OCI-LY1 (cell line): Measurements from ENCODE around the gene CC2D2A.

ENCODE experiments used
- H2AFZ ChIP-seq: fragments of 200-600 bp; sonication (generic), shearing (Covaris generic); 2 replicates; pipeline ENCODE4 v1.6.0; 2014; ENCODE audit warnings: antibody characterized with exemption, mild to moderate bottlenecking, low read length
- H3F3A ChIP-seq: fragments of 200-600 bp; sonication (generic), shearing (Covaris generic); 2 replicates; pipeline ENCODE4 v1.6.0; 2014; ENCODE audit warnings: mild to moderate bottlenecking, antibody characterized with exemption, low read length, moderate library complexity; ENCODE audit not compliant: insufficient read depth
- H3K27ac ChIP-seq: fragments of 200-600 bp; sonication (generic); 2 replicates; pipeline ENCODE4 v1.5.1; 2014; ENCODE audit warnings: low read length, mixed run types, mild to moderate bottlenecking, low read depth; ENCODE audit not compliant: poor library complexity, severe bottlenecking
- H3K27me3 ChIP-seq: fragments of 200-600 bp; sonication (generic); 2 replicates; pipeline ENCODE4 v1.6.0; 2014; ENCODE audit warnings: antibody characterized with exemption, mild to moderate bottlenecking, low read length, moderate library complexity; ENCODE audit not compliant: insufficient read depth
- H3K36me3 ChIP-seq: fragments of 200-600 bp; sonication (generic); 2 replicates; pipeline ENCODE4 v1.6.1; 2014; ENCODE audit warnings: mild to moderate bottlenecking, antibody characterized with exemption, low read length, moderate library complexity, mixed read lengths; ENCODE audit not compliant: insufficient read depth
- H3K4me1 ChIP-seq: fragments of 200-600 bp; sonication (generic); 2 replicates; pipeline ENCODE4 v1.5.1; 2014; ENCODE audit warnings: mild to moderate bottlenecking, low read length, moderate library complexity; ENCODE audit not compliant: insufficient read depth, severe bottlenecking
- H3K4me2 ChIP-seq: fragments of 200-600 bp; sonication (generic), shearing (Covaris generic); 2 replicates; pipeline ENCODE4 v1.6.1; 2014; ENCODE audit warnings: low read length
- H3K4me3 ChIP-seq: fragments of 200-600 bp; sonication (generic); 2 replicates; pipeline ENCODE4 v1.5.1; 2014; ENCODE audit warnings: low read length, low read depth, mild to moderate bottlenecking, mixed read lengths; ENCODE audit not compliant: poor library complexity, severe bottlenecking
- H3K79me2 ChIP-seq: fragments of 200-600 bp; shearing (Covaris generic); 2 replicates; pipeline ENCODE4 v1.6.1; 2016; ENCODE audit warnings: mixed run types, low read length, mixed read lengths; ENCODE audit not compliant: insufficient read depth
- H3K9ac ChIP-seq: fragments of 200-600 bp; sonication (generic), shearing (Covaris generic); 2 replicates; pipeline ENCODE4 v1.6.1; 2014; ENCODE audit warnings: mild to moderate bottlenecking, low read length, mixed read lengths
- H3K9me2 ChIP-seq: fragments of 200-600 bp; sonication (generic), shearing (Covaris generic); 2 replicates; pipeline ENCODE4 v1.6.1; 2014; ENCODE audit warnings: low read depth, mild to moderate bottlenecking, low read length, mixed read lengths
- H3K9me3 ChIP-seq: fragments of 200-600 bp; shearing (Covaris generic); 2 replicates; pipeline ENCODE4 v1.6.1; 2014; ENCODE audit warnings: low read length, mixed read lengths
- H4K20me1 ChIP-seq: fragments of 200-600 bp; sonication (generic), shearing (Covaris generic); 2 replicates; pipeline ENCODE4 v1.6.0; 2016; ENCODE audit warnings: mild to moderate bottlenecking, low read length; ENCODE audit not compliant: insufficient read depth
- CTCF ChIP-seq: fragments of 200-600 bp; sonication (generic), shearing (Covaris generic); IDR thresholded peaks from 2 replicates; pipeline ENCODE4 v1.5.1; 2017; ENCODE audit warnings: mild to moderate bottlenecking, antibody characterized with exemption, low read length, moderate library complexity, mixed read lengths
- EZH2 ChIP-seq: fragments of 200-600 bp; sonication (generic), shearing (Covaris generic); IDR thresholded peaks from 2 replicates; pipeline ENCODE4 v1.8.0; 2017; ENCODE audit warnings: borderline replicate concordance, mixed run types, mild to moderate bottlenecking, antibody characterized with exemption, low read length, moderate library complexity, mixed read lengths

CC2D2A gene

GRCh38 chr4:15507679-15508078 lies 38.0 kb downstream of the CC2D2A start:
- Histone ChIP-seq H3F3A (no peaks in the 10 kb centered on the region), H3K4me2 (no peak overlapping the region), H3K9me2 (no peaks in the 10 kb centered on the region), H3K9ac (no peak overlapping the region), H4K20me1 (no peaks in the 10 kb centered on the region), H3K36me3 (no peaks in the 10 kb centered on the region), H3K4me3 (no peak overlapping the region), H3K79me2 (no peaks in the 10 kb centered on the region), H3K9me3 (no peaks in the 10 kb centered on the region), H2AFZ (no peak overlapping the region), H3K27ac (no peak overlapping the region), H3K4me1 (no peaks in the 10 kb centered on the region), H3K27me3 (no peaks in the 10 kb centered on the region)
- TF ChIP-seq CTCF (no peak), EZH2 (no peak)

- Histone ChIP-seq H3K4me1 (no peaks in the 10 kb centered on the region), H3K4me2 (no peak overlapping the region), H2AFZ (no peak overlapping the region), H3K27me3 (no peaks in the 10 kb centered on the region), H3K9ac (no peak overlapping the region), H3K79me2 (no peaks in the 10 kb centered on the region), H3K4me3 (no peak overlapping the region), H4K20me1 (no peaks in the 10 kb centered on the region), H3F3A (no peaks in the 10 kb centered on the region), H3K27ac (no peak overlapping the region), H3K36me3 (no peaks in the 10 kb centered on the region), H3K9me3 (no peaks in the 10 kb centered on the region), H3K9me2 (no peaks in the 10 kb centered on the region)
- TF ChIP-seq CTCF = no peak
- no peak for TF ChIP-seq EZH2
Observed at GRCh38 chr4:15510961-15511360, 41.3 kb downstream of the CC2D2A start.

GRCh38 chr4:15513545-15513944 lies 43.9 kb downstream of the CC2D2A start:
- Histone ChIP-seq H3K9me2 (no peaks in the 10 kb centered on the region), H3K36me3 (no peaks in the 10 kb centered on the region), H3K9ac (no peak overlapping the region), H3K4me3 (no peak overlapping the region), H3K4me2 (no peak overlapping the region), H3F3A (no peaks in the 10 kb centered on the region), H2AFZ (no peak overlapping the region), H3K27ac (no peak overlapping the region), H3K4me1 (no peaks in the 10 kb centered on the region), H3K79me2 (no peaks in the 10 kb centered on the region), H3K27me3 (no peaks in the 10 kb centered on the region), H4K20me1 (no peaks in the 10 kb centered on the region), H3K9me3 (no peaks in the 10 kb centered on the region)
- TF ChIP-seq CTCF (no peak), EZH2 (no peak)
